Measurements from ENCODE around the gene SLA2.
A peak's percentile ranks its signal among the peaks of the same experiment; 100 is the strongest.
"Not testable (repeated sequence)": the region's sequence is repeated elsewhere in the genome, so short reads cannot be mapped to it uniquely, and the experiment has no call there.

SLA2 gene

DNA sequence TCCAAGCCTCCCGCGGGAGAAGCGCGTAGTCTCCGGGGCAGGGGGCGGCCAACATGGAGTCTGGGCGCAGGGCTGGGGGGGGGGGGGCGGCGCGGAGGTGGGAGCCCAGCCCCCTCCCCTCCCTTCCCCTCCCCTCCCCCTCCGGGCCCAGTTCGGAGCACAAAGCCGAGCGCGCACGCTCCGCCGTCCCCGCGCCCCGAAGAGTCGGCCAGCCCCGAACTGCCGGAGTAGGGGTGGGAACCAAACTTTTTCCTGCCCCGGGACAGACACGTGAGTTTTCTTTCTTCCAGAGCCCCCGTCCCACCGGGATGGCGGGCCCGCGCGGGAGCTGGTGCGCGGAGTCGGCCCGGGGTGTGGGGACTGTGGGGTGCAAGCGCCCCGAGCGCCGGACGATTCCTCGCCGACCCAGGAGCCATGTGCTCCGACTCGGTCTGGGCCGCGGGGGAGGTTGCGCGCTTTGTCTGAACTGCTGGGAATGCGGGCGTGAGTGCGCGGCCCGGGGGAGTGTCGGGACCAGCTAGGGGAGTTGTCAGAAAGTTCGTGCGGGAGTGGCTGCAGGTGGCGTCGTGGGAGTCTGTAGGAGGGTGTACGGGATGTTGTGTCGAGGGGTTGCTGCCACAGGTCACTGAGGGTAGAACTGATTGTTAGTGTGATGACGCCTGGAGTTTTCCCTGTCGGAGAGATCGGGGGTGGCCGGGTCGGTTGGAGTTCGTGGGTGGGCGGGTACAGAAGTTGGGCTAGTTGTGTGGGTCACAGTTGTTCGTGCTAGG, 71.4 kb downstream of the SLA2 start:
- DNase-seq (ENCODE audit: low read depth, low spot score): peak; percentile 76

DNA sequence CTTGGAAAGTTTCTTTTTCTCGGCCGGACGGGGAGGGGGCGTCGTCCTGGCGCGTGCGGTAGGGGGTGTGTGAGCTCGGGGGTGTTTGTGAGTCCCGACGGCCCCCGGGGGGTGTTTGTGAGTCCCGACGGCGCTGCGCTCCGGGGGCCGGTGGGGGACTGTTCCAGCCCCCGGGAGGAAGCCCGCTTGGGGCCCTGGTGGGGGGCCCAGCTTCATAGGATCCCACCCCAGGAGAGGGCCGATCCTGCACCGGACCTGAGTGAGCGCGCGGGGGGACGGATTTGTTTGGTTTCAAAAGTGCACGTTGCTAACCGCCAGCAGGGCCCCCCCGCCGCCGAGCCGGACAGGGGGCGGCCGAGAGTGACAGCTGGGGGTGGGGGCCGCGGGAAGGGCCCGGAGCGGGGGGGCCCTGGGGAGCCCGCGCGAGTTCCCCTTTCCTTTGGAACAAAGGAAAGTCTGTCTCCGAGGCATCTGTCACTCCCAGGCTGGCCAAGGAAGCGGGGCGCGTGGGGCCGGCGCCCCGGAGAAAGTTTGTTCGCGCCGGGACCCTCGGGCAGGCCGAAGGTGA, 72.1 kb downstream of the SLA2 start:
- DNase-seq (ENCODE audit: low read depth, low spot score): no peak

DNA sequence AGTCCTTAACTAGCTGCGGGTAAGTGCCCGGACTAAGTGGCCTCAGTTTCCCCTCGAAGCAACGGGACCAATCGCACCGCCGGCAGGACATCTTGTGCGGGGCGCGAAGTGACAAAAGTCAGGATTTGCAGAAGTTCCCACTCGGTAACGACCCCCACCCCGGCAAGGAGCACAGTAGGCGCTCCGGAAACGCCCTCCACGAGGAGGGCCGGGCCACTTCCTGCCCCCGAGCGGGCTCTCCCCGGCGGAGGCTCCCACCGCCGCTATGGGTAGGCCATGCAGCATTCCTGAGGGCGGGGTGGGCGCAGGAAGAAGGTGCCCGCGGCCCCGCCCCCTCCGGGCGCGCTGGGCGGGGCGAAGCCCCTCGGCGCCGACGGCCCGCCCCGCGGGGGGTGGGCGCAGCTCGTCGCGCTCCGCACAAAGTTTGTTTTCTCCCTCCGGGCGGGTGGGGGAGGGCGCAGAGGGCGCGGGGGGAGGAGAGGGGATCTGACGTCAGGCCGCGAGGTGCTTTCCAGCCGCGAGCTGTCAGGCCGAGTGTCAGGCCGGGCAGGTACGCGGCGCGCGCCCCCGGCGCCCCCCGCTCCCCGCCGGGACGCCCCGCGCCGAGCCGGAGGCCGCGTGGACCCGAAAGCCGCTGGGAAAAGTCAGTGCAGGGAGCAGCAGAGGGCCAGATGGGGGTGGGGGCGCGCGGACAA, 72.7 kb downstream of the SLA2 start, which contains the start of gene TGIF2:
TSS of gene TGIF2 (plus strand) at position 495 of the 695 bp plus-strand sequence. CDS start 5,178 bp downstream, outside the sequence.
- DNase-seq (ENCODE audit: low read depth, low spot score): peak; percentile 97

DNA sequence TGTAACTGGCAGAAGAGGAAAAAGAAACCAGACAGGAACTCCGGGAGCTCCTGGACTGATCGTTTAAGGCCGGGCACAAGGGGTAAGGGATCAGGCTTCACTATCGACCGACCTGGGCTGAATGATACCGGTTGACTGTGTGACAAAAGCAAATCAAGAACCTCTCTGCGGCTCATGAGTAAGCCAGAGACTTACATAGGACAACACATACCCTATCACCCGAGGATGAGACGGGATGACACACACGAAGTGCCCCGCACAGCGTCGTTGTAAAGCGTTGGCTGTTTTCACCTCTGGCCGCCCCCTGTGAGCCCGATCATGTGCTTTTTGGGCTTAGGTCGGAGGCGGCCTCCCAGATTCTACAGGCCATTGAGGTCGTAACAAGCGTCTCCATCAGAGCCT, 73.3 kb downstream of the SLA2 start:
- DNase-seq (ENCODE audit: low read depth, low spot score): peak; percentile 35

DNA sequence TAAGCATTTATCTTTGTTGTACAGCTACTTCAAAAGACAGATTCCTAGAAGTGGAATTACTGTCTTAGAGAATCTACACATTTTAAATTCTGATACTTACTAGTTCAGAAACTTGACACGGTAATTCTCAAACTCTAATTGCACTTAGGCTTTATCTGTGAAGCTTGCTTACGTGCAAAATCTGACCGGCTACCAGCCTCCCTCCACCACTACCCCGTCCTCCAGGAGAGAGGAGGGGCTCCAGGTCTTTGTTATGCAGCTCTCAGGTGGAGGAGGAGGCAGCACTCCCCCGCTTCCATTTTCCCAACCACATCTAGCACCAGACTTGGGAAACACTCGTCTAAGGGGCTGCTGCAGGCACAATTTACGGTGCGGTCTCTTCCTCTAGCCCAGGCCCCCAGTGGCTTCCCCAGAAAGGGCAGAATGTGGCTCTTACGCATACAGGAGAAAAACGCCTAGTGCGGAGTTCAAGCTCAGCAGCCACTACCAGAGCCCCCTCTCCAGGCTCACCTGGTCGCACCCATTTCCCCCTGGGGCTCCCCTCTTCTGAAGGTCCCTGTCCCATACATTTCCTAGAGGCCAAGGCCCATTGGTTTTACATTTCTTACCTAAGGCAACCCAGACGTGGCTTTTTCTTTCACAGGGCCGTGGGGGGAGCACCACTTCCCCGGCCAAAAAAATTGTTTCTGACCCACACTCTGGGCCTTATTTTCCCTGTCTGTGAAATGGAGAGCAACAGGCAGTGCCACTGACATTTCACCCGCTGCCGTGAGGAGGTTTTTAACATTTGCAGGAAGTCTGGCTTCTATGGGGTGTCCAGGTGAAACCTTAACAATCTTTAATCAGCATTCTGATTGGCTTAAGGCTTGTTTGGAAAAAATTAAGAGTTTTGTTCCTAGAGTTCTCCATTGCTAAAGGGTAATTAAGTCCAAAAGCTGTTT, 74.2 kb downstream of the SLA2 start:
- no peak for DNase-seq (ENCODE audit: low read depth, low spot score)

DNA sequence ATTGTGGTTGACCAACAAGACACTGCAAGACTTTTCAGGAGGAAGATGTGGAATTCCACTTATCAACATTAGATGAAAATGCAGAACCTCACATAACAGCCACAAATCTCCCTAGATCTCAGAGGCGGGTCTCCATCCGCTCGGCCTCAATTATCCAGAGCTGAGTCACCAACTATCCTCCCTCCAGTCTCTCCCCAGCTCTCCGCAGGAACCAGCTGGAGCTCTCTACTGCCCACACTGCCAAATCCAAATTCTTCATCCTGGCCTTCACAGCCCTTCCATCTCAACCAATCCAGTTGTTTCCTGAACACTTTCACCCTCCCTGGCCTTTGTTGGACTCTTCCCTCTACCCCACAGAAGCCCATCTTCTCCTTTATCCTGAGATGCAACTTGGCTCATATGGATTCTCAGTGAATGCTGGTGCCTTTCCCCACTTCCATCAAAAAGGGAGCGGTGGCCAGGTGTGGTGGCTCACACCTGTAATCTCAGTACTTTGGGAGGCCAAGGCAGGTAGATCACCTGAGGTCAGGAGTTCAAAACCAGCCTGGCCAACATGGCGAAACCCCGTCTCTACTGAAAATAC, 76.1 kb downstream of the SLA2 start:
- peak; percentile 69 for DNase-seq (ENCODE audit: low read depth, low spot score)

- no peak for DNase-seq (ENCODE audit: low read depth, low spot score)
These were observed 80.5 kb downstream of the SLA2 start for GRCh38 chr20:36565520-36565919.

DNA sequence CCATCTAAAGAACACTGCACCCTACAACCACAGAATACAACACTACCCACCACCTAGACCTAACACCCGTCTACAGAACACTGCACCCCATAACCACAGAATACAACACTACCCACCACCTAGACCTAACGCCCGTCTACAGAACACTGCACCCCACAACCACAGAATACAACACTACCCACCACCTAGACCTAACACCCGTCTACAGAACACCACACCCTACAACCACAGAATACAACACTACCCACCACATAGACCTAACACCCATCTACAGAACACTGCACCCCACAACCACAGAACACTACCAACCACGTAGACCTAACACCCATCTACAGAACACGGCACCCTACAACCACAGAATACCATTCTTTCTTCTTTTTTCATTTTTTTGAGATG, 81.3 kb downstream of the SLA2 start:
- not testable (repeated sequence) for DNase-seq (ENCODE audit: low read depth, low spot score)

GRCh38 chr20:36564078-36564725, 81.8 kb downstream of the SLA2 start:
- not testable (repeated sequence) for DNase-seq (ENCODE audit: low read depth, low spot score)

DNA sequence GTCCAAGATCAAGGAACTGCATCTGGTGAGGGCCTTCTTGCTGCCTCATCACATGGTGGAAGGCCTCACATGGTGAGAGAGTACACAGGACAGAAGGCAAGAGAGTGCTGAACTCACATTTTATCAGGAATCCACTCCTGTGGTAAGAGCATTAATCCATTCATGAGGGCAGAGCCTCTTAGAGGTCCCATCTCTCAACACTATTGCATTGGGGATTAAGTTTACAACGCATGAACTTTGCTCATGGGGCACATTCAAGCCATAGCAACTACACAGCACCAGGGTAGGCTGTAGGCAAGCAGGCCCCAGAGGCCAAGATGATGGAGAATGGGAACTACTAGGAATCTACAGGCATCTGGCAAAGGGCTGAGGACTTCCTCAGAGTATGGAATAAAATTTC, 82.6 kb downstream of the SLA2 start:
- DNase-seq (ENCODE audit: low read depth, low spot score): no peak

- no peak for DNase-seq (ENCODE audit: low read depth, low spot score)
These were observed 83.3 kb downstream of the SLA2 start for GRCh38 chr20:36562724-36563123.
